NK-92 (cell line): ENCODE results near the gene ANKRD63.

ENCODE experiments used
- DNase-seq: peaks from one replicate; lab custom pipeline; 2025; ENCODE audit not compliant: unreplicated experiment; lab: John Stamatoyannopoulos, UW

Gene ANKRD63

DNA sequence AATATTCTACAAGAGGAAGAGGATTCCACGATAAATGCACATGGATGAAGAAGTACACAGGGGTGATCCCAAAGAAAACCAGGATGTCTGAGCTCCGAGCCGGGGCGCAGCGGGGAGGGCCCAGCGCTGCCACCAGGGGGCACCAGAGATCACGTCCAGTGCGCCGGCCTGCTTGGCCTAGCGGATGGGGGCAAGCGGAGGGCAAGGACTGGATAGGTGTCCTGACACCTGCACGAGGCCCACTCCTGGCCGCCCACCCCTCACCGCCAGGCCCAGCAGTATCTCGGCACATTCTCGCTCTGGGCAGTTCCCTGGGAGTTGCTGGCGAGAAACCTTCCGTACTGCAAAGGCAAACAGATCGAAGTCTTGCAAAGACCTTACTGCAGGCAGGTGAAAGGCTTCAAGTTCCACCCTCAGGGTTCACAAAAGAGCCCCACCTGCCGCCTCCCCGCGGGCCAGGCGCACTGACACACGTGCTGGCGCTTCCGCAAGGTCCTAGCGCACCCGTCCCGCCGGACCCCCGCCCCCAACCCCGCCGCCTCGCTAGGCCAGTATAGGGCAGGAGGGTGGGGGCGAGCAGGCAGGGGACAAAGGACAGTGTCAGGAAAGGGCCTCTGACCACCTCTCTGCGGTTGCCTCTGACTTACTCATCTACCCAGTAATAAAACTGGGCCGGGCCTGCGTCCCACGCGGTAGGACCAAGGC, 3.3 kb downstream of the ANKRD63 start:
- no peak for DNase-seq

DNA sequence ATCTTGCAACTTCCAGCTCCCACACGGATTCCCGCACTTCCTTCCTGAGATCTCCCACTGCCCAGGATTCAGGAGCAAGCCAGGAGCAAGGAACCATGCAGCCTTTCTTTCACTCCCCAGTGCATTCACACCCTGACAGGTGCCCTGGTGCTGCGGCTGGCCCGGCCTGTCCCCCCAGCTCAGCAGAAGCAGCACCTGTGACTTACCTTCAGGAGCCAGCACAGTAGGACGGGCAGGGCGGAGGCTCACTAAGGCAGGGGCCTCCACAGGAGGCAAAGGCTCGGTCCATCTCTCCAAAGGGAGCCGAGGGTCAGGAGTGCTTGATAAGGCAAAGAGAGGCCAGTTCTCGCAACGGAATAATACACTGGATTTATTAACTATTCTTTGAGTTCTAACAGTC, 4.8 kb downstream of the ANKRD63 start:
- no peak for DNase-seq

DNA sequence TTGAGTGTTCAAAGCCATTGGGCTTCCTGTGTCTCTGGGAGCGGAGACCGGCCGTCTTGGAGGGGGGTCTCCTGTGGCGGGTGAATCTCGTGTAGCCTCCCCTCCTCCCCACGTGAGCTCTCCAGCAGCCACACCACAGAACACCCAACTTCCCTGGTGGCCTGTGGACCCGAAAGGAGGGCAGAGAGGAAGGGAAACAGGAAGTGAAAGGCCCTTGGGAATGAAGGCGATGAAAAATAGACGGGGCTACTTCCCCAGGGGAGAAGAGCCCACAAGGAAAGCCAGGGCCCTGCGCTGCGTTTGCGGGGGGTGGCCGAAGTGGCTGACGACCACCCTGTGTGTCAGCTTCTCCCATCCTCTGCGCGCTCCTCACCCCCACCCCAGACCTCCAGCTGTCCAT, 5.4 kb downstream of the ANKRD63 start:
- DNase-seq = no peak

DNA sequence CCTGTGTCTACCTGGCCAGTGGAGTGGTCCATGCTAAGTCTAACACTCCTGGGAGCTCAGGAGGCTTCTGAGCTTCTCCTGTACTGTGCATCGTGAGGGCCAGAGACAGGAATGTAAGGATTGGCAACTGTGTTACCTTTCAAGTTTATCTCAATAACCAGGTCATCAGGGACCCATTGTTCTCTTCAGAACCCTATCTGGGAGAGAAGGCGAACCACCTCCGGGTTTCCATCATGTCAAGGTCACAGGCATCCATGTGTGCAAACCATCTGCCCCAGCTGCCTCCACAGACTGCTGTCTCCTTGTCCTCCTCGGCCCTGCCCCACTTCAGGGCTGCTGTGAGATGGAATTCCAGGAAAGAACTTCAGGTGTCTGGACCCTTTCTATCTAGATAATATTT, 5.9 kb downstream of the ANKRD63 start:
- DNase-seq = no peak

DNA sequence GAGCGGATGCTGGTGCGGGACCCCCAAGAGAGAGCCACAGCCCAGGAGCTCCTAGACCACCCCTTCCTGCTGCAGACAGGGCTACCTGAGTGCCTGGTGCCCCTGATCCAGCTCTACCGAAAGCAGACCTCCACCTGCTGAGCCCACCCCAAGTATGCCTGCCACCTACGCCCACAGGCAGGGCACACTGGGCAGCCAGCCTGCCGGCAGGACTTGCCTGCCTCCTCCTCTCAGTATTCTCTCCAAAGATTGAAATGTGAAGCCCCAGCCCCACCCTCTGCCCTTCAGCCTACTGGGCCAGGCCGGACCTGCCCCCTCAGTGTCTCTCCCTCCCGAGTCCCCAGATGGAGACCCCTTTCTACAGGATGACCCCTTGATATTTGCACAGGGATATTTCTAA, 6.9 kb downstream of the ANKRD63 start:
- DNase-seq = no peak

DNA sequence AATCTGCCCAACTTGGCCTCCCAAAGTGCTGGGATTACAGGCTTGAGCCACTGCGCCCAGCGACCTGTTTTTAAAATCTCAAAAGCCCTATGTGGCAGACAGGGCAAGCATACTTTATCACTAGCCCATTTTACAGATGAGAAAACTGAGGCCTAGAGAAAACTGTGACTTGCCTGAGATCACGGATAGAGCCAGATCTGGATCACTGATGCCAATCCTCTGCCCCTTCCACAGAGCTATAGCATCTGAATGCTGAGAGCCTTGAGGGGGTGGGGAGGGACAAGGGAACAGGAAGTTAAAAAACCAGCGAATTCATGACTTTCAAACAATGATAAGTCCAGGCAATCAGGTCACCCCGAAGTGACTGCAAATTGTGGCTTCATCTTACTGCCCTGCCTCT, 7.3 kb downstream of the ANKRD63 start:
- no peak for DNase-seq

DNA sequence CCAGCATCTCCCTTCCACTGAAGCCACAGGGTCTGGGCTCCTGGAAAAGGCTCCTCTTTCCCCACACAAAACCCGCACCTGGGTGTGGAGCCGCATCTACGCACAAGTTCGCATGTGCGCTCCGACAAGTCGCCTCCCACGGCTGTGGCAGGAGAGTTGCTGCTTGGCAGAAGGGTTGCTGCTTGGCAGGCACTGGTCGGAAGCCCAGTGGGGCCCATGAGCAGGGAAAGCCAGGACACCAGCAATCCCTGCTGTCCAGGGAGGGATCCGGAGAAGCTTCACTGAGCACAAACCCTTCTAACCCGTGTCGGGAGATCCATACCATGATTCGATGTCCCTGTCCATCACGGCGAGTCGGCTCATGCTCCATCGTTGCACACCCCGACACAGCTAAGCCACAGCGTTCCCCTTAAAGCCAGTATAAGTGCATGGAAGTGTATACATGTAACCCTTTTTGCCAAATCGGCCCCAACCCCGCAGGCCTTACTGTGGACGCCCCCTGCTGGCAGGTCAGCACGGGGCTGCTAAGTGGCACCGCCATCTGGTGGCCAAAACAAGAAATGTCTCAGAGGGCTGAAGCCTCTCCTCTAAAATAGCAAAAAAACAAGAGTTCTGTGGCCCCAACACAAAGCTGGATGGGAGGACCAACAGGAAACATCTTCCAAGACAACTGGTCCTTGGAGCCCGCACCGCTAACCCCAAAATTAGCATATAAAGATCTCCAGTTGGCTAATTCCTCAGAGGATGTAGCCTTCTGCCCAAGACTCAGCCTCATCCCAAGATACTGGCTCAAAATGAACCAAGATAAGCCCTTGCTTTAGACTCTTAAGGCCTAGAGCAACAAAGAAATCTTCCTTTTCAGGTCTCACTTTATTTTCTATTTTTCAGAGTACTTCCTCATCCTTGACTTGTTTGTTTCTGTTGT, 8.3 kb downstream of the ANKRD63 start:
- peak; percentile 19 for DNase-seq

DNA sequence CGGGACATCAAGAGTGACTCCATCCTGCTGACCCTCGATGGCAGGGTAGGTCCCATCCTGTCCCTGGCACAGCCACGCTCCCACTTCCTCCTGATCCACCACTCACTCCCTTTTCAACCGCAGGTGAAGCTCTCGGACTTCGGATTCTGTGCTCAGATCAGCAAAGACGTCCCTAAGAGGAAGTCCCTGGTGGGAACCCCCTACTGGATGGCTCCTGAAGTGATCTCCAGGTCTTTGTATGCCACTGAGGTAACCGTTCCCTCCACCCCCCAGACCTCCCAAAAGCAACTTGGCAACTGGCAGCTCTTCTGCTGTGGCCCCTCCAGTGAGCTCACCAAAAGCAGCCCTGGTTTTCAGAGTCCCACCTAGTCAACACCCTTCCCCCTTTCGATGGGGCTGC, 9.4 kb downstream of the ANKRD63 start:
- DNase-seq = no peak

DNA sequence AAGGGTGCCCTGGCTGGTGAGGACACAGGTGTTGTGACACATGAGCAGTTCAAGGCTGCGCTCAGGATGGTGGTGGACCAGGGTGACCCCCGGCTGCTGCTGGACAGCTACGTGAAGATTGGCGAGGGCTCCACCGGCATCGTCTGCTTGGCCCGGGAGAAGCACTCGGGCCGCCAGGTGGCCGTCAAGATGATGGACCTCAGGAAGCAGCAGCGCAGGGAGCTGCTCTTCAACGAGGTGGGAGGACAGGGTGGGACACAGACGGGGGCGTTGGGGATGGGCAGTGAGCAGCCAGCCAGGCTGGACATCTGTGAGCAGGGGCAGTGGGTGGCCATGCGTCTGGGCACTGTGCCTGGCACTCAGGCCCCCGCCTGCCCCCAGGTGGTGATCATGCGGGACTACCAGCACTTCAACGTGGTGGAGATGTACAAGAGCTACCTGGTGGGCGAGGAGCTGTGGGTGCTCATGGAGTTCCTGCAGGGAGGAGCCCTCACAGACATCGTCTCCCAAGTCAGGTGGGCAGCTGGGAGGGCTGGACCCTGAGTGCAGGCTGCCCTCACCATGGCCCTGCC, 10.3 kb downstream of the ANKRD63 start:
- no peak for DNase-seq

DNA sequence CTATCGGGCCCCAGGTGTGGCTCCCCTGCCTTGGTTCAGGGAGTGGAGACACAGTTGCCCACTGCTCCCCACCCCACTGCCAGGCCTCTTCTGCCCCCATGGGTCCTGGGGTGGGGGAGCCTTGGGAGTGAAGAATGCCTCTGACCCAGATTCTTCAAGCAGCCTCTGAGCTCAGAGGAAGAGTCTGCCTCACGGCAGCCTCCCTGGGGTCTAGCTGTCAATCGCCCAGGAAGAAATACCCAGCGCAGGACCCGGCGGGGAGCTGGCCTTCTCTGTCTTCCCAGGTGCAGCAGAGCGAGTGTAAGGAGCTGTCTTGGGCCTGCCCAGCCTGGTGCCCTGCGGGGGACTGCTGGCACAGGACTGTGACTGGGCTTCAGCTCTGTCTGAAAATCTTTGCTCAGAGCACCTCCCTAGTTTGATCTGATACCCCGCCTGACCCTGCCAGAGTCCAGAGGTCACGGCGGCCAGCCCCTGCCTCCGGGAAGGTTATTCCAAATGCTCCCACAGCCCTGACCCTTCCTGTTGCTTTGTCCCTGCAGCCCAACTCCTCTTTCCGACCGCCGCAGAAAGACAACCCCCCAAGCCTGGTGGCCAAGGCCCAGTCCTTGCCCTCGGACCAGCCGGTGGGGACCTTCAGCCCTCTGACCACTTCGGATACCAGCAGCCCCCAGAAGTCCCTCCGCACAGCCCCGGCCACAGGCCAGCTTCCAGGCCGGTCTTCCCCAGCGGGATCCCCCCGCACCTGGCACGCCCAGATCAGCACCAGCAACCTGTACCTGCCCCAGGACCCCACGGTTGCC, 11.0 kb downstream of the ANKRD63 start:
- no peak for DNase-seq

DNA sequence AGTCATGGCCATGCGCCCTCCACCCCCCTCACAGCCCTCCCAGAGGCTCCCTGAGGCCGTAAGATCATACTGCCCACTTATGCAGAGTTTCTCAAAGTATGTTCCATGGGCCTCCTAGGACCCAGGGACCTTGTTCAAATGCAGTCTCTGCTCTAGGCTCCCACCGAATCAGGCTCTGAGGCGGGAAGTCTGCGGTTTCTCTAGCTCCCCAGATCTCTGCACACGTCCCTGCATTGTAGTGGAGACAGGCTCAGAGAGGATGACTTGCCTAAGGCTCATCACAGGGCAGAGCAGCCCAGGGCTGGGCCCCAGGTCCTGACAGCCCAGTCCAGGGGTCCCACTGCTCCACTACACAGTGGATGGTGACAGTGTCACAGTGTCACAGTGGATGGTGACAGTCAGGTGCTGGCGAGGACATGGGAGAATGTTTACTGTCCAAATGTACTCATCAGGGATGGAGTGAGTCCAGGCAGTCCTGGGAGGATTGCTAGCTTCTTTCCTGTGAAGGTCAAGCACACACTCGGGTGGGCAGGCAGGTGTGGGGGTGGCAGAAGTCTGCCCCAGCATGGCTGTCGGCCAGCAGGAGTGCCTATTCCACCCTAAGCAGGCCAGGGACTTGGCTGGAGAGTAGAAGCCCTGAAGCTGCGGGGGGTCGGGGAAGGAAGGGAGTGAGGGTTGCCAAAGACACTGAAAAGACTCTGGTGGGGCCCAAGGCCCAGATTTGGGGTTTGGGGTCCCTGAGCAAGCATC, 12.4 kb downstream of the ANKRD63 start:
- no peak for DNase-seq

DNA sequence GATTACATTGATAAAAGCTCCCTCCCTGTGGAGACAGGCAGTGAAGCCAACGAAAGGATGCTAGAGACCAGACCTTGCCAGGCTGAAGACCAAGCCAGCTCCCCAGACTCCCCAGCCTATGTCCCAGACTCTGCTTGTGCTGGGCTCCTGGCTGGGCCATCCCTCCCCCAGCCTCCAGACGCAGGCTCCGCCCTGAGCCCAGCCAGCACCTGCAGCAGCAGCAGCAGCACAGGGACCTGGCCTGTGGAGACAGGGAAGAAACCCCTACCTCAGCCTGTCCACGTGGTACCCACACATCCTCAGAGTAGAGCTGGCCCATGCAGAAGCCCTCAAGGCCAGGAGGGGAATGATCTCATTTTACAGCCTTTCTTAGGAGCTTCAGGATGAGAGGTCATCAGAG, 13.3 kb downstream of the ANKRD63 start:
- DNase-seq = no peak

DNA sequence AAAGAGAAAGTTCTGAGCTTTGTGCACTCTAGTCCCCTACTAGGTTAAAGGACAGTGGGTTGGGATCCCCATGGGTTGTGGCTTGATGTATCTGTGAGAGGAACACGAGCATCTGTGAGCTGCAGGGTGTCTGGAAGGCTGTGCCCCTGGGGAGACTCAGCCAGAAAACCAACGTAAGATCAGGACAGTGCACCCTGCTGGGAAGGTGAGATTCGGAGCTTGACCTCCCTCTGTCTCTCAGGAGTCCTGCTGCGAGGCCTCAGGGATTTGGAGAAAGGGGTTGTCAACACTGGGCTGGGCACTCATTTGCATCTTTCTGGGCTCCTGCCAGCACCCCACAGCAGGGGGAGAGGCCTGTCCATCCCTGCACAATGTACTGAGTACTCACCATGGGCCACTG, 15.2 kb downstream of the ANKRD63 start:
- no peak for DNase-seq

DNA sequence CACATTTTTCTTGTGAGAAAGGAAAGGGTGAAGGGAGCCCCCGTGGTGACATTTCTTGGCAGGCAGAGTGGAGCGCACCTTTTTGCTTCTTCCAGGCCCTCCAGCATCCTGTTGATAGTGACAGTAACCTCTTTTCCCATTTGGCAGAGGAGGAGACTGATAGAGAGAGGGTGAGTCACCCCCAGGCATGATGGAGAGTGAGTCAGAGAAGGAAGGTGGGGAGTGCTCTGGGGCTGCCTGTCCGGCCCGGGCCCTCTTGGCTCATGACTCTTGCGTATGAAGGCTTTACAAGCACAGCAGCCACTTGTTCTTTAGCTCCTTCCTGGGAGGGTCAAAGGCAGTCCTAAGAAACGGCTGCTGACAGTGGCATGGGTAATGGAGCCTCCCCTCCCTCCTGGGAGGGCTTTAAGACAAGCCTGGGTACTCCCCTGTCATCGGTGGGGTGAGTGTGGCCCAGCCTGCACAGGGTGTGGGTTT, 16.0 kb downstream of the ANKRD63 start:
- DNase-seq = no peak

DNA sequence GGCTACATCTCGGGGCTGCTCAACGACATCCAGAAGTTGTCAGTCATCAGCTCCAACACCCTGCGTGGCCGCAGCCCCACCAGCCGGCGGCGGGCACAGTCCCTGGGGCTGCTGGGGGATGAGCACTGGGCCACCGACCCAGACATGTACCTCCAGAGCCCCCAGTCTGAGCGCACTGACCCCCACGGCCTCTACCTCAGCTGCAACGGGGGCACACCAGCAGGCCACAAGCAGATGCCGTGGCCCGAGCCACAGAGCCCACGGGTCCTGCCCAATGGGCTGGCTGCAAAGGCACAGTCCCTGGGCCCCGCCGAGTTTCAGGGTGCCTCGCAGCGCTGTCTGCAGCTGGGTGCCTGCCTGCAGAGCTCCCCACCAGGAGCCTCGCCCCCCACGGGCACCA, 17.0 kb downstream of the ANKRD63 start:
- DNase-seq = no peak

DNA sequence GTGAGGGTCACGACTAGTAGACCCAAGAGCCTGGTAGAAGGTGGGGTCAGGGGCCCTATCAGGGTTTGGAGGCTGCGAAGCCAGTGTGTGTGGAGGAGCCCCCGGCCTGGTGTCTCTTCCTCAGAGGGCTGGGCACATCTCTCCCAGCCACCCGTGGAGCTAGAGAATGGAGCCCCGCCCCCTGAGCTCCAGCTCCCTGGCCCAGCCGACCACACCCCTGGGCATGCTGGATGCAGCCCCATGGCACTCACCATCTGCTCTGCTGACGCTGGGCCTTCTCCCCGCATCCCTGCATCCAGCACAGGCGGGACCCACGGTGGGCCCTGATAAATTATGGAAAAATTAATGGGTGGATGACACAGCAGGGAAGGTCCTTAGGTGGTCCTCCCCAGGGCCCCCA, 17.5 kb downstream of the ANKRD63 start:
- no peak for DNase-seq

DNA sequence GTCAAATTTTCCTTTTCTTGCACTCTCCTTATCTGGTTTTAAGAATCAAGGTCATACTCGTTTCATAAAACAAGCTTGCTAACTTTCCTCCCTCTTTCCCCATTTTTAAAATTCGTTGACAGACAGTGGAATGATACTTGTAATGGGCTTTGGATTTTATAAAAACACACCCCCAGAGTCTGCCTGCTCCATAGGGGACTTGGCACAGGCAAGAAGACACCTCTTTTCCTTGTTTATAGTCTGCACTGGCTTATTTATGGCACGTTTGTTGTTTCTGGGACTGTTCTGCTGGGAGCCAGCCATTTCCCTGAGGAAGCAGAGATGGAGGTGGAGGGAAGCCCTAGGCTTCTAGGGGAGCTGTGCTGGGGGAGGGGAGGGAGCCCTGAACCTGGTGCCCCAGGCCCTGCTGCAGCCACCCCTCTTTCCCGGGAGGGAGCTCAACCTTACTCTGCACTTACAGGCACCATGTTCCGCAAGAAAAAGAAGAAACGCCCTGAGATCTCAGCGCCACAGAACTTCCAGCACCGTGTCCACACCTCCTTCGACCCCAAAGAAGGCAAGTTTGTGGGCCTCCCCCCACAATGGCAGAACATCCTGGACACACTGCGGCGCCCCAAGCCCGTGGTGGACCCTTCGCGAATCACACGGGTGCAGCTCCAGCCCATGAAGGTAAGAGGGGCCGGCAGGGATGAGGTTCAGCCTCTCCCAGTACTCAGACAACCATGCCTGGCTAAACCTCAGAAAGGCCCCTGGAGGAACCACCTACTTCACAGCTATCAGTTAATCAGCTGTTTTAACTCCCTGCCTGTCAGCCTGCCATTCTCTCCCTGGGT, 18.3 kb downstream of the ANKRD63 start:
- DNase-seq = no peak

DNA sequence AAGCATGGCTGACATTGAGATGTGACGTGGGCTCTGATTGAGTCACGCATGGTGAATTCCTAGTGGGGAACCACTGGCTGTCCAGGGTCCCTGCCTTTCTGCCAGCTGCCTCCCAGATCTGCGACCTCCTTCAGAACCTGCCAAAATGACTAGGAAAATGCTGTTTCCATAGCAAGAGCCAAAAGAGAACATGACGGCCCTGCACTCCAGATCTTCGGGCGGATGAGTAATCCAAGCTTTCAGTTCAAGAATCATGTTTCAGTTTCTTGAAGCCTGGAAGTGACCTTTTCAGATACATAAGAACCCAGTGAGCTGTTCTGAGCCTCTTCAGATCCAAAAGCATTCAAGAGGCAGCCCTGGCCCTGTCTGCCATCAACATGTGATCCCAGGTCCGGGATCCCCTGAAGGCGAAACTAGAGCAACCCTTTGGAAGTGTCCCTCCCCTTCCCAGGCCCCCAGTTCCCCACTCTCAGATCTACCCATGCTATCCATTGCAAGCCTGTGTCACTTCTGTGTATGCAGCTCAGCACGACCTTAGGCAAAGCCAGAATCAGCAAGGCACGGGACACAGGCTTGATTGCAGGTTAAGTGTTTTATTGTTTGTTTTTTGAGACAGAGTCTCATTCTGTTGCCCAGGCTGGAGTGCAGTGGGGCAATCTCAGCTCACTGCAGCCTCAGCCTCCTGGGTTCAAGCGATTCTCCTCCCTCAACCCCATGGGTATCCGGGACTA, 19.7 kb downstream of the ANKRD63 start:
- DNase-seq = no peak

DNA sequence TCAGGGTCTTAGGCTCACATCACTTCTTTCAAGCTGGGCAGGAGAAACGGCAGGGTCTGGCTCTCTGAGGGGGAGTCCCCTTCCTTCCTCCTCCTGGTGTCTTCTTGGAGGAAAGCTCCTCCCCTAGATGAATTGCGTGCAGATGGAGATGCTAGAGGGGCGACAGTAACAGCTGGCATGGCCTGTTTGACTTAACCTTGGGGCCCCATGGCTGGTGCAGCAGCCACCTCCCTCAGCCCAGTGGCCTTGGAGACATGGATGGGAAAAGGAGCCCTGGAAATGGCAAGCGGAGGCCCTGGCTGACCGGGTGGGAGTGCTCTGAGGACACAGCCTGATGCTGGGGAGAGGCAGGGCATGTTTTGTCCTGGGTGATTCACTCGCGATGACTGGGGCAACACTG, 23.8 kb downstream of the ANKRD63 start:
- DNase-seq = no peak
